ENCODE data around the gene MYO1C.
A peak's percentile ranks its signal among the peaks of the same experiment; 100 is the strongest.

DNA sequence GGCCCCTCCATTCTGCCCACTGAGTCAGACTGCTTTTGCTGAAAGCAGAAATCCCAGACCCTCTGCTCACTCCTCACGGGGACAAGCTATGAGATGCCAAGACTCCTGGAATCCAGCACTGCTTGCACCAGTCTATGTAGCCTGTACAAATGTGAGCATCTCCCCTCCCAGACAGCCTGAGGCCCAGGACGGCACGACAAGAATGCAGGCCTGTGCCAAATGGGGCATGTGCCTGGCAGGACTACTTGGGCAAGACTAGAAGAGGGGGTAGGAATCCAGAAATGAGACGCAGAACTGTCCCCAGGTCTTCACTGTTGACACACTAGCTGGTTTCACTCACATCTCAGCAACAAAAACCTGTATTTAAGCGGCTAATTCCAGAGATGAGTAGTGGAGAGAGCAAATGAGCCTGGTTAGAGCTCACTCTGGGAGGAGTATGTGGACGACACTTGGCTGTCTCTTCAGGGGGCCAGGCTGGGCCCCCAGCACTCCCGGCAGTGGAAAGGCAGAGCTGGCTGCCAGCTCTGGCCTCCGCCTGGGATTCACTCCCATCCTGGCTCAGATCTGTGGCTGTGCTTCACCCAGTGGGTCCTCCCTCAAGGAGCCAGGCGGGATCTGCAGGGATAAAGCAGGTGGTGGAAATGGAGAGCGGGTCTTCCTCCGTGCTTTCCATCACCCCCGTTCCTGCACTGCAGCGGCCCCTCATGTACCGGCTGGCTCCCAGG is 2.9 kb upstream of the MYO1C start:
- TF ChIP-seq, protein P1, sequence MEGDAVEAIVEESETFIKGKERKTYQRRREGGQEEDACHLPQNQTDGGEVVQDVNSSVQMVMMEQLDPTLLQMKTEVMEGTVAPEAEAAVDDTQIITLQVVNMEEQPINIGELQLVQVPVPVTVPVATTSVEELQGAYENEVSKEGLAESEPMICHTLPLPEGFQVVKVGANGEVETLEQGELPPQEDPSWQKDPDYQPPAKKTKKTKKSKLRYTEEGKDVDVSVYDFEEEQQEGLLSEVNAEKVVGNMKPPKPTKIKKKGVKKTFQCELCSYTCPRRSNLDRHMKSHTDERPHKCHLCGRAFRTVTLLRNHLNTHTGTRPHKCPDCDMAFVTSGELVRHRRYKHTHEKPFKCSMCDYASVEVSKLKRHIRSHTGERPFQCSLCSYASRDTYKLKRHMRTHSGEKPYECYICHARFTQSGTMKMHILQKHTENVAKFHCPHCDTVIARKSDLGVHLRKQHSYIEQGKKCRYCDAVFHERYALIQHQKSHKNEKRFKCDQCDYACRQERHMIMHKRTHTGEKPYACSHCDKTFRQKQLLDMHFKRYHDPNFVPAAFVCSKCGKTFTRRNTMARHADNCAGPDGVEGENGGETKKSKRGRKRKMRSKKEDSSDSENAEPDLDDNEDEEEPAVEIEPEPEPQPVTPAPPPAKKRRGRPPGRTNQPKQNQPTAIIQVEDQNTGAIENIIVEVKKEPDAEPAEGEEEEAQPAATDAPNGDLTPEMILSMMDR (IDR thresholded peaks at IDR 0.05): no peak
- TF ChIP-seq POLR2A (IDR thresholded peaks at IDR 0.05) (no peak), POLR2AphosphoS5 (IDR thresholded peaks at IDR 0.05) (peak; percentile 93)
